ENCODE data around the gene RMC1. TPM values are rescaled to one million over a fixed set of nuclear protein-coding genes. Genes with fewer than 3 reads are reported as not detected.

The RMC1 gene
- total RNA-seq, 4 donors from 2014 or later: 4.4 to 34.1 (median 26.6) TPM

DNA sequence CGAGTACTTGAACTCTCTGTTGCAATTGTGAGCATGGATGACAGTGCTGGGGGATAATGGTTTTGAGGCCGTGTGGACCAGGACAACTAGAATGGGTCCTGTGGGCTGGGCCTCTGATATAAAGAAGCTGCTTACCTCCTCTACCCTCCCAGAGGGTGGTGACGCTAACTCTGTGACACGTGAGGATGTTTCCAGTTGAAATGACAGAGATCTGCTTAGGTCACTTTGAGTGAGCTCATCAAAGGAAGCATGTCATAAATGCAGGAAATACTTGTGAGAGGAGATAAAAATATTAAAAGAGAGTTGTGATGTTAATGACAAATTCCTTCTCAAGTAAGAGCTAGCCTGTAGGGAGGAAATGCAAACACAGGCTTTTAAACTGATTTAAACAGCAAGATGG is 16.4 kb downstream of the RMC1 start:
- Histone ChIP-seq H3K27ac (no peak overlapping the region), H3K4me1 (no peaks in the 10 kb centered on the region), H3K4me3 (no peak overlapping the region), H3K9me3 (no peaks in the 10 kb centered on the region), H3K27me3 (no peaks in the 10 kb centered on the region), H3K36me3 (peaks cover 0 to 60% (median 29%) of the 10 kb centered on the region in 4 donors)
- TF ChIP-seq EP300 (IDR thresholded peaks at IDR 0.05; ENCODE audit: low read depth) (no peak), POLR2A (IDR thresholded peaks at IDR 0.05) (no peak), POLR2AphosphoS5 (IDR thresholded peaks at IDR 0.05) (no peak)
- TF ChIP-seq, protein P1, sequence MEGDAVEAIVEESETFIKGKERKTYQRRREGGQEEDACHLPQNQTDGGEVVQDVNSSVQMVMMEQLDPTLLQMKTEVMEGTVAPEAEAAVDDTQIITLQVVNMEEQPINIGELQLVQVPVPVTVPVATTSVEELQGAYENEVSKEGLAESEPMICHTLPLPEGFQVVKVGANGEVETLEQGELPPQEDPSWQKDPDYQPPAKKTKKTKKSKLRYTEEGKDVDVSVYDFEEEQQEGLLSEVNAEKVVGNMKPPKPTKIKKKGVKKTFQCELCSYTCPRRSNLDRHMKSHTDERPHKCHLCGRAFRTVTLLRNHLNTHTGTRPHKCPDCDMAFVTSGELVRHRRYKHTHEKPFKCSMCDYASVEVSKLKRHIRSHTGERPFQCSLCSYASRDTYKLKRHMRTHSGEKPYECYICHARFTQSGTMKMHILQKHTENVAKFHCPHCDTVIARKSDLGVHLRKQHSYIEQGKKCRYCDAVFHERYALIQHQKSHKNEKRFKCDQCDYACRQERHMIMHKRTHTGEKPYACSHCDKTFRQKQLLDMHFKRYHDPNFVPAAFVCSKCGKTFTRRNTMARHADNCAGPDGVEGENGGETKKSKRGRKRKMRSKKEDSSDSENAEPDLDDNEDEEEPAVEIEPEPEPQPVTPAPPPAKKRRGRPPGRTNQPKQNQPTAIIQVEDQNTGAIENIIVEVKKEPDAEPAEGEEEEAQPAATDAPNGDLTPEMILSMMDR (IDR thresholded peaks at IDR 0.05): no peak
- DNase-seq: no peak
- 88 to 92% methylated on average over 3 to 4 of the region's 4 CpGs for WGBS, 2 donors (ENCODE audit: low coverage in 1 of 2)
- intact Hi-C loops (cut with DNase I; ENCODE audit: low total_unique reads) (loop anchor here (5.0 kb wide), 1 partner anchor 68 kb away; the partner anchor contains the start of gene NPC1), in situ Hi-C loops (cut with MboI; ENCODE audit: low pct_ligation_motif_present in 1 of 4, low pct_unique_long_range_greater_than_20kb in 1 of 4, low sequenced_read_pairs in 3 of 4) (loop anchor here in 3 of 4 donors (5.0 to 10.0 kb wide), 4 partner anchors 45 to 65 kb away; partner anchors contain the start of gene NPC1 (in 1 of the 3))

DNA sequence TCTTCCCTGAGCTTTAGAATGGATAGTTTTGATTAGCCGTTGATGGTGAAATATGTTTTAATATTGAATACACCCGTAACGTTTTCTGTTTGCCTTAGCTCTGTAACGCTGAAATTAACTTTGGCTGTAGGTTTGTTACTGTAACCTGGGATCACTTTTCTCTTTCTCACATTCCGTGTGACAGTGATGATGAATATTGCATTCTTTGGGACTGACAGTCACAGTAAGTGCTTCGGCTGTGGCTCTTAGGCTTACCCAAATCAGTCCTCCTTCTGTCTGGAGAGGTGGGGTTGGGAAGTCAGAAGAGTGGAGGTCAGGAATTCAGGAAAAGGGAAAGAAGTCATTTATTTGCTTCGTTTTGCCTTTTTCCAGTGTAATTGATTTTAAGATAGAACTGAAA is 18.0 kb downstream of the RMC1 start:
- in situ Hi-C loops (cut with MboI; ENCODE audit: low pct_ligation_motif_present in 1 of 4, low pct_unique_long_range_greater_than_20kb in 1 of 4, low sequenced_read_pairs in 3 of 4): loop anchor here in 2 of 4 donors (5.0 to 10.0 kb wide), 2 partner anchors 56 to 64 kb away; partner anchors contain the start of gene NPC1 (in 1 of the 2)
- no peaks in the 10 kb centered on the region for H3K9me3 ChIP-seq
- no peak overlapping the region for H3K27ac ChIP-seq
- H3K4me1 ChIP-seq: no peaks in the 10 kb centered on the region
- no peak for DNase-seq
- intact Hi-C loops (cut with DNase I; ENCODE audit: low total_unique reads): no loop called here
- WGBS, 2 donors (ENCODE audit: low coverage in 1 of 2): 90 to 91% methylated on average over 5 to 7 of the region's 7 CpGs
- peaks cover 0 to 71% (median 33%) of the 10 kb centered on the region in 4 donors for H3K36me3 ChIP-seq
- no peaks in the 10 kb centered on the region for H3K27me3 ChIP-seq
- no peak overlapping the region for H3K4me3 ChIP-seq
- TF ChIP-seq EP300 (IDR thresholded peaks at IDR 0.05; ENCODE audit: low read depth) (no peak), POLR2AphosphoS5 (IDR thresholded peaks at IDR 0.05) (no peak), POLR2A (IDR thresholded peaks at IDR 0.05) (no peak)
- TF ChIP-seq, protein P1 (IDR thresholded peaks at IDR 0.05): no peak

DNA sequence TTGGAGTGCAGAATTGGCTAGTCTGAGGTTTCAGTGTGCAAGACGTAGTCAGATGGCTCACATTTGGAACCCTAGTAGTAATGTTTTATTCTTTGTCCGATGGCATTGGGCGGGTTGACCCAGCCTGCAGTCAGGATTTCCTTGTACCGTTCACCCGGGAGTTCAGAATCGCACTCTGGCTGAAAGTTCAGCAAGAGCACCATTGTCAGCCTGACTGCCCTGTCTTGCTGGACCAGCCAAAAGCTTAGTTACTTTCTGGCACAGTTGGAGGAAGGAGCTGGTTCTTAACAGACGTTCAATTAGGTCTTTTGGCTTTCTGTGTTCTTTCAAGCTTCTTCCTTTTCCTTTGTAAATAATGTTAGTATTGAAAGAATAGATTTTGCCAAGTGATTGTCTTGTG is 18.6 kb downstream of the RMC1 start:
- H3K4me3 ChIP-seq: no peak overlapping the region
- no peak overlapping the region for H3K27ac ChIP-seq
- H3K9me3 ChIP-seq: no peaks in the 10 kb centered on the region
- in situ Hi-C loops (cut with MboI; ENCODE audit: low pct_ligation_motif_present in 1 of 4, low pct_unique_long_range_greater_than_20kb in 1 of 4, low sequenced_read_pairs in 3 of 4): loop anchor here in 2 of 4 donors (5.0 to 10.0 kb wide), 2 partner anchors 55 to 63 kb away; partner anchors contain the start of gene NPC1 (in 1 of the 2)
- 92% methylated on average over 7 of the region's 7 CpGs; no CpG with 5 or more reads in 1 of the 2 donors for WGBS, 2 donors (ENCODE audit: low coverage in 1 of 2)
- no peaks in the 10 kb centered on the region for H3K4me1 ChIP-seq
- no peak for DNase-seq
- no peaks in the 10 kb centered on the region for H3K27me3 ChIP-seq
- no peak for TF ChIP-seq POLR2A (IDR thresholded peaks at IDR 0.05)
- no peak for TF ChIP-seq EP300 (IDR thresholded peaks at IDR 0.05; ENCODE audit: low read depth)
- no peak for TF ChIP-seq POLR2AphosphoS5 (IDR thresholded peaks at IDR 0.05)
- TF ChIP-seq, protein P1 (IDR thresholded peaks at IDR 0.05): no peak
- peaks cover 0 to 75% (median 33%) of the 10 kb centered on the region in 4 donors for H3K36me3 ChIP-seq
- intact Hi-C loops (cut with DNase I; ENCODE audit: low total_unique reads): no loop called here

DNA sequence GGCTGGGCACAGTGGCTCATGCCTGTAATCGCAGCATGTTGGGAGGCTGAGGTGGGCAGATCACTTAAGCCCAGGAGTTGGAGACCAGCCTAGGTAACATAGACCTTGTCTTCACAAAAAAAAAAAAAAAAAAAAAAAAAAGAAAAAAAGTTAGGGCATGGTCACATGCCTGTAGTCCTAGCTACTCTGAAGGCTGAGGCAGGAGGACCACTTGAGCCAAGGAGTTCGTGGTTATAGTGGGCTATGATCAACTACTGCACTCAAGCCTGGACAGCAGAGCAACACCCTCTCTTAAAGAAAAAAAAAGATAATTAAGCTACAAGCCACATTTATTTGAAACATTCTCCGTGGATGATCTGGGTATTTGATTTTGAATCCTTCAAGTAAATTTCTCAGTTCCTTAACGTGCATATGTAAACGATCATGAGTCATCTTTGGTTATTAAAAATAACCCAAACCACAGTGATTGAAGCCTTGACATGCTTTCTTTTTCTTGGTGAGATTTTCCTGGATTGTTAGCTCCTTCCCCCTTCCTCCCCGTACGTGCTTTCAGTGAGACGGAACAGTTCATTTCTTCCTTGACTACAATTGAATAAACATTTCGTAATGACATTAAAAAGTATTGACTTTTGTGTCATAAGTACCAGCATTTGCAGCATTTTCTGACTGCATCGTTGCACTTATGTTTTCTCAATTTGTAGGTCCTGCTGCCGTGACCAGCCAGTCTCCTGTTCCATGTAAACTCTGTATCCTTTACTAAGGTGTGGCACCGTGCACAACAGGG is 20.3 kb downstream of the RMC1 start:
- no peaks in the 10 kb centered on the region for H3K27me3 ChIP-seq
- H3K9me3 ChIP-seq: no peaks in the 10 kb centered on the region
- WGBS, 2 donors (ENCODE audit: low coverage in 1 of 2): 63 to 66% methylated on average over 4 to 12 of the region's 12 CpGs
- no peak overlapping the region for H3K4me3 ChIP-seq
- no peaks in the 10 kb centered on the region for H3K4me1 ChIP-seq
- H3K36me3 ChIP-seq: peaks cover 0 to 81% (median 26%) of the 10 kb centered on the region in 4 donors
- intact Hi-C loops (cut with DNase I; ENCODE audit: low total_unique reads) (no loop called here), in situ Hi-C loops (cut with MboI; ENCODE audit: low pct_ligation_motif_present in 1 of 4, low pct_unique_long_range_greater_than_20kb in 1 of 4, low sequenced_read_pairs in 3 of 4) (loop anchor here in 2 of 4 donors (5.0 to 10.0 kb wide), 2 partner anchors 54 to 61 kb away; partner anchors contain the start of gene NPC1 (in 1 of the 2))
- TF ChIP-seq POLR2AphosphoS5 (IDR thresholded peaks at IDR 0.05) (no peak), POLR2A (IDR thresholded peaks at IDR 0.05) (no peak), EP300 (IDR thresholded peaks at IDR 0.05; ENCODE audit: low read depth) (no peak)
- TF ChIP-seq, protein P1 (IDR thresholded peaks at IDR 0.05): no peak
- no peak overlapping the region for H3K27ac ChIP-seq
- DNase-seq: no peak

All from transverse colon (tissue), 4 donors.